Measurements from ENCODE around the gene EHMT1. TPM values are rescaled to one million over a fixed set of nuclear protein-coding genes. Genes with fewer than 3 reads are reported as not detected.

EHMT1 gene
- total RNA-seq = 53.9 and 59.2 TPM in 2 replicates

DNA sequence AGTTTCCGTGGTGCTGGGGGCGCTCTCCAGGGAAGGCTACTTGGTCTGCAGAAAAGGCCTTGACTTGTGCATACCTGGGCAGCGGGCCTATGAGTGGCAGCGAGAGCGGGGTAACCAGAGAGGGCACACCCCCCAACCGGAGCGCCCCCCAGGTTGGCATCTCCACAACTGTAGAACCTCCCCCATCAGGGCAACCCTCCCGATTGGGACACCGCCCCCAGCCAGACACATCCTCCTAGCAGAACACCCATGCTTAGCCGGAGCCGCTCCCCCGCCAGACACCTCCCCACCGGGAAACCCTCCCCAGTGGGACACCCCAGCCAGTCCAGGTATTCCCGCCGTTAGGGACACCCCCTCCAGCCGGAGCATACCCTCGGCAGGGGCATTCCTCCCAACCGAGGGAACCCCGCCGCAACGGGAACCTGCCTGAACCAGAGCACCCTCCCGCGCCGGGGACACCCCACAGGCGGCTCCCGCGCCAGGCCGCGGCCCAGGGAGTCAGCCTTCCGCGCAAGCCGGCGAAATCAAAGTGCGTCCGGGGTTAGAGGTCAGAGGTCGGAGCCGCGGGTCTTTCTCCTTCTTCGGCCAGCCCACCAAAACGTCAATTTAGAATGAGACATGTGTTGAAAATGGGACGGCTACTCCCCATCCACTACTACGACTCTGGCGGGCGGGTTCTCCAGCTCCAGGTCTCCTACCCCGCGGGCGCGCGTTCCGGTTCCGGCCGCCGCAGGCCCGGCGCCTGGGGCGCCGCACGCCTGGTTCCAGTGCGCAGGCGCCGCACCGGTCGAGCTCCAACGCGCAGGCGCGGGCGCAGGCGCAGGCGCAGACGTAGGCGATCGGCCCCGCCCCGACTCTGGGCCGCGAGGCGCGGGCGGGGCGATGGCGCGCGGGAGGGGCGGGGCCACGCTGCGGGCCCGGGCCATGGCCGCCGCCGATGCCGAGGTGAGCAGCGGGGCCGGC is at the start of gene EHMT1:
TSS of gene EHMT1 (plus strand) at position 901 of the 963 bp plus-strand sequence. CDS start at position 925, 24 bp downstream.

DNA sequence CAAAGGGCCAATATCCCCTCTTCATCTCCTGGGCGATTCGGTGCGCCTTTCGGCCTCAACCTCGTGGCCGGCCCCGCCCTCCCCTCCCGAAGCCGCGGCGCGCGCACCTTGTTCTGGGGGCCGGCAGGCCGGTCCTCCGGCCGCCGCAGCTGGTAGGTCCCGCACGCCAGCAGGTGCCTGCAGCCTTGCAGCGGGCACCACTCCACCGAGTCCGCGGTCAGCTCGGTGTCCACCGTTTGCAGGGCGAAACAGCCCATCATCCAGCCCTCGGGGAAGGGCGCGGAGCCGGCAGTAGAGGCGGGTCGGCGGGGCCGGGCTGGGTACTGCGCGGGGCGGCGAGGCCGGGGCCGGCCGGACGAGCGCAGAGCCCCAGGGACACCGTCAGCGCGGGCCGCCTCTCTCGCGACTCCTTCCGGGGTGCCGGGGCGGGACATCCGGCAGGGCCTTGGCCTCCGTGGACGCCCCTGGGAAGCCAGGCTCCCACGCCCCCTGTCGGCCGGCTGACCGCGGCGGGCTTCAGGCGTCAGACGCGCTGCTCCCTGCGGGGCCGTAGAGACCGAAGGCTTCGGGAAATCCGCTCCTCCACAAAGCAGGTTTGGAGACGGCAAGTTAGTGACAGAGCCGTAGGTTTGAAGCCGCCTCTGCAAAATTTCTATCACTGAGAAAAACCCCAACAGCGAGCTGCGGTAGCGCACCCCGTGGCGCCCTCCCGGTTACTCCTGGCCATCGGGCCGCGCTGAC is 40.1 kb upstream of the EHMT1 start, which contains the start of gene DPH7:
TSS of gene DPH7 (minus strand) at position 408 of the 741 bp plus-strand sequence. CDS start at position 260, 148 bp downstream.

DNA sequence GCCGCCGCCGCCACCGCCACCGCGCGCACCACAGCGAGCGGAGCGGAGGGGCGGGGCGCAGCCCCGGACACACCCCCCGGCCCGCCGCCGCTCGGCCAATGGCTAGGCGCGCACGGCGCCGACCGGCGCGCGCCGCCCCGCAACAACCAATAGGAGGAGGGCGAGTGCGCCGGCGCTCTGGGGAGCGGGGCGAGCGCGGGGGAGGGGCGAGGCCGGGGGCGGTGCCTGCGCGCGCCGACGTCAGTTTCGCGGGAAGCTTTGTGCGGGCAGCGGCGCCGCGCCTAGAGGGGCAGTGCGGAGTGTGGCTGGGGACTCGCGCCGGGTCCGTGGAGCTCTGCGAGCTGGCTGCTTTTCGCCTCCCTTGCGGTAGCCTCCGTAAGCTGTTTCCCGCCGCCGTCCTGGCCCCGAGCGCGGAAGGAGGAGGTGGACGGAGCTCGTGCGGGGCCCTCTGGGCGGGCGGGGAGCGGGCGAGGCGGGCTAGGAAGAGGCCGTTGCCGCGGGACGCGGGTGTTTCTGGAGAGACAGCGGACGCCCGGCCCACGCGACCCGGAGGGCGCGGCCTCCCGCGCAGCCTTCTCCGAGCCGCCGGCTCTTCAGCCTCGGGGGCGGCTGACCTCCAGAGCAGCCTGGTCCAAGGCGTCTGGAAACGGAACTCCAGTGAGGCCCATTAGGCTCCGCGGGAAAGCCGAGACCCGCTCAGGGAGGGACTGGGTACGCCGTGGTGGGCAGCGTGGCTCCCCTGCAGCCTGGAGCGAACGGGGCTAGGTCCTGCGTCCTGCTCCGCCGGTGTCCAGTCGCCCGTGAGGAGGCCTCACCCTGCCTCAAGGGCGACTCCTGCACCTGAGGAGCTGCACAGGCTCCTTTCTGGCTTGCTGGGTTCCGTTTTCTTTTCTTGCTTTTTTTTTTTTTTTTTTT is 28.1 kb upstream of the EHMT1 start, which contains the start of gene ZMYND19:
TSS of gene ZMYND19 (minus strand) at position 44 of the 915 bp plus-strand sequence. CDS start 249 bp downstream, outside the sequence.

DNA sequence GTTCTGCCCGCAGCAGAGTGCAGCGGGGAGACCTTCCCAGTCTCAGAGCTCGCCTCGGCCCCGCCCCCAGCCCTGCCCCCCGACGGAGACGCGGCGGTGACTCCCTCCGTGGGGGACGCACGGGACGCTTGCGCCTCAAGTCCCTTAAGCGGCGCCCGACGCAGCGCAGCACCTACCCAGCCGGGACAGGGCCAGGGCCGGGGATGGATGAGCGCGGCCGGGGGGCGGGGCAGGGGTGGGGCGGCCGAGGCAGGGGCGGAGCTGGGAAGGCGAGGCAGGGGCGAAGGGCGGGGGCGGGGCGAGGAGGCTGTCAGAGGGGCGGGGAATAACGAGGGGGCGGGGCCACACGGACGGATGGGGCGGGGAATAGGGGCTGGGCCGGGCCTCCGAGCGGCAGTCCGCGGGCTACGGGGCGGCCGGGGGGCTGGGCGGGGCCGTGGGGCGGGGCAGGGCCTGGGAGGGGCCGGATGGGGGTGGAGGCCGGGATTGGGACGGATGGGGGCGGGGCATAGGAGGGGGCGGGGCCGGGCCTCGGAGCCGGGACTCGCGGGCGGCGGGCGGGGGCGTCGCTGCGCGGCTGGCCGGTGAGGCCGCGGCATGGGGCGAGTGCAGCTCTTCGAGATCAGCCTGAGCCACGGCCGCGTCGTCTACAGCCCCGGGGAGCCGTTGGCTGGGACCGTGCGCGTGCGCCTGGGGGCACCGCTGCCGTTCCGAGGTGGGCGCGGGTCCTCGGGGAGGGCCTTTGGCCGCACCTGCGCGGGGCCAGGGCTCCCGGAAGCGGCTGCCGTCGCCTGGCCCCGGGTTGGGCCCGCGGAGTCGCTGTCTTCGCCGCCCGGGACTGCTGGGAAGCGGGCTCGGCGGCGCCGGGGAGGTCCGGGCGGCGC is 13.4 kb upstream of the EHMT1 start, which contains the start of gene ARRDC1:
TSS of gene ARRDC1 (plus strand) at position 566 of the 884 bp plus-strand sequence. CDS start at position 598, 32 bp downstream.

DNA sequence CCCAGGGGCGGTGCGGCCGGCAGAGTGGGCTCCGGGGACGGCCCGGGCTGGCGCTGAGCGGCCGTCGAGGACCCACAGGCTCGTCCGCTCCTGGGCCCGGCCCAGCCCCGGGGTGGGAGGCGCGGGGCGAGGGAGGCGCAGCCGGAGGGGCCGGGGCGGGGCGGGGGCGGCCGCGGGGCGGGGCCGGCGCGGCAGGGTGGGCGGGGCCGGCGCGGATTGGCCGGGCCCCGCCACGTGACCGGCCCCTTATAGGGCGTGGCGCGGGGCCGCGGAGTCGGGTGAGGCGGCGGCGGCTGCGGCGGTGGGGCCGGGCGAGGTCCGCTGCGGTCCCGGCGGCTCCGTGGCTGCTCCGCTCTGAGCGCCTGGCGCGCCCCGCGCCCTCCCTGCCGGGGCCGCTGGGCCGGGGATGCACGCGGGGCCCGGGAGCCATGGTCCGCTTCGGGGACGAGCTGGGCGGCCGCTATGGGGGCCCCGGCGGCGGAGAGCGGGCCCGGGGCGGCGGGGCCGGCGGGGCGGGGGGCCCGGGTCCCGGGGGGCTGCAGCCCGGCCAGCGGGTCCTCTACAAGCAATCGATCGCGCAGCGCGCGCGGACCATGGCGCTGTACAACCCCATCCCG is 258.8 kb downstream of the EHMT1 start, which contains the start of gene CACNA1B:
TSS of gene CACNA1B (plus strand) at position 277 of the 617 bp plus-strand sequence. CDS start at position 429, 152 bp downstream.

Other genes starting within 250 kb of the EHMT1 start
- gene EXD3, start 195.8 kb upstream of the EHMT1 start, total RNA-seq = 7.2 and 8.2 TPM in 2 replicates
- 0.07 TPM in 1 of 2 replicates, not detected in the other for gene NOXA1, start 195.6 kb upstream of the EHMT1 start, total RNA-seq
- gene ENTPD8, start 177.6 kb upstream of the EHMT1 start, total RNA-seq = 0.05 and 1.5 TPM in 2 replicates
- gene NSMF, start 159.7 kb upstream of the EHMT1 start, total RNA-seq = 48.2 and 50.1 TPM in 2 replicates
- 0.34 and 0.53 TPM in 2 replicates for gene PNPLA7, start 68.6 kb upstream of the EHMT1 start, total RNA-seq
- 92.1 and 129 TPM in 2 replicates for gene MRPL41, start 67.1 kb upstream of the EHMT1 start, total RNA-seq
- gene DPH7, start 40.1 kb upstream of the EHMT1 start, total RNA-seq = 27.3 and 35.0 TPM in 2 replicates
- 26.2 and 35.3 TPM in 2 replicates for gene ZMYND19, start 28.5 kb upstream of the EHMT1 start, total RNA-seq
- 29.7 and 33.4 TPM in 2 replicates for gene ARRDC1, start 13.3 kb upstream of the EHMT1 start, total RNA-seq